Fibroblast of pulmonary artery (primary cell): Measurements from ENCODE around the gene COX7B2.

Experiments used
- DNase-seq: peaks from one replicate; pipeline ENCODE4 v3.0.0-alpha.2; 2010; ENCODE audit warnings: low read depth
- H3K4me3 ChIP-seq: replicated peaks from 2 replicates; pipeline ENCODE4 v1.5.1; 2011; ENCODE audit warnings: low read depth, mild to moderate bottlenecking, control low read depth, low read length, moderate library complexity
- TF ChIP-seq, protein P1 (sequence below): IDR thresholded peaks from 2 replicates; pipeline ENCODE4 v1.5.1; 2011; ENCODE audit warnings: mild to moderate bottlenecking, control low read depth, low read length, inconsistent platforms; ENCODE audit errors: missing control alignments

COX7B2 gene

GRCh38 chr4:46804781-46805413, 104.1 kb downstream of the COX7B2 start:
- TF ChIP-seq, protein P1, sequence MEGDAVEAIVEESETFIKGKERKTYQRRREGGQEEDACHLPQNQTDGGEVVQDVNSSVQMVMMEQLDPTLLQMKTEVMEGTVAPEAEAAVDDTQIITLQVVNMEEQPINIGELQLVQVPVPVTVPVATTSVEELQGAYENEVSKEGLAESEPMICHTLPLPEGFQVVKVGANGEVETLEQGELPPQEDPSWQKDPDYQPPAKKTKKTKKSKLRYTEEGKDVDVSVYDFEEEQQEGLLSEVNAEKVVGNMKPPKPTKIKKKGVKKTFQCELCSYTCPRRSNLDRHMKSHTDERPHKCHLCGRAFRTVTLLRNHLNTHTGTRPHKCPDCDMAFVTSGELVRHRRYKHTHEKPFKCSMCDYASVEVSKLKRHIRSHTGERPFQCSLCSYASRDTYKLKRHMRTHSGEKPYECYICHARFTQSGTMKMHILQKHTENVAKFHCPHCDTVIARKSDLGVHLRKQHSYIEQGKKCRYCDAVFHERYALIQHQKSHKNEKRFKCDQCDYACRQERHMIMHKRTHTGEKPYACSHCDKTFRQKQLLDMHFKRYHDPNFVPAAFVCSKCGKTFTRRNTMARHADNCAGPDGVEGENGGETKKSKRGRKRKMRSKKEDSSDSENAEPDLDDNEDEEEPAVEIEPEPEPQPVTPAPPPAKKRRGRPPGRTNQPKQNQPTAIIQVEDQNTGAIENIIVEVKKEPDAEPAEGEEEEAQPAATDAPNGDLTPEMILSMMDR = no peak
- no peak for DNase-seq
- no peak overlapping the region for H3K4me3 ChIP-seq

- H3K4me3 ChIP-seq = no peak overlapping the region
- no peak for DNase-seq
- TF ChIP-seq, protein P1 = no peak
Measured at GRCh38 chr4:46793036-46793435, 116.0 kb downstream of the COX7B2 start.

DNA sequence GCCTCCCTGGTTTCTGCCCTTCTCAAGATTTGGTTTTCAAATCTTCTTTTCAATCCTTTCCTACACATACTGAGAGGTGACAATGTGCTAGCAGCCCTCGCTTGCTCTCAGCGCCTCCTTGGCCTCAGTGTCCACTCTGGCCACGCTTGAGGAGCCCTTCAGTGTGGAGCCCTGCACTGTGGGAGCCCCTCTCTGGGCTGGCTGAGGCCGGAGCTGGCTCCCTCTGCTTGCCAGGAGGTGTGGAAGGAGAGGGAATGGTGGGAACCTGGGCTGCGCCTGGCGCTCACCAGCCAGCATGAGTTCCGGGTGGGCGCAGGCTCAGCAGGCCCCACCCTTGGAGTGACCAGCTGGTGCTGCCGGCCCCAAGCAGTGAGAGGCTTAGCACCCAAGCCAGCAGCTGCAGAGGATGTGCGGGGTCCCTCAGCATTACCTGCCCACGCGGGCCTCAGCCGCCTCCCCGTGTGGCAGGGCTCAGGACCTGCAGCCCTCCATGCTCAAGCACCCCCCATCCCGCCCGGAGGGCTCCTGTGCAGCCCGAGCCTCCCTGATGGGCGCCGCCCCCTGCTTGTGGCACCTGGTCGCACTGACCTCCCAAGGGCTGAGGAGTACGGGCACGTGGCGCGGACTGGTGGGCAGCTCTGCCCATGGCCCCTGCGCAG, 127.5 kb downstream of the COX7B2 start:
- no peak for DNase-seq
- TF ChIP-seq, protein P1 = no peak
- H3K4me3 ChIP-seq = no peak overlapping the region

GRCh38 chr4:46765465-46765864, 143.6 kb downstream of the COX7B2 start:
- H3K4me3 ChIP-seq = no peak overlapping the region
- TF ChIP-seq, protein P1 = no peak
- DNase-seq = no peak

- H3K4me3 ChIP-seq = no peak overlapping the region
- no peak for DNase-seq
- TF ChIP-seq, protein P1 = no peak
Measured at GRCh38 chr4:46730075-46730474, 179.0 kb downstream of the COX7B2 start.

DNA sequence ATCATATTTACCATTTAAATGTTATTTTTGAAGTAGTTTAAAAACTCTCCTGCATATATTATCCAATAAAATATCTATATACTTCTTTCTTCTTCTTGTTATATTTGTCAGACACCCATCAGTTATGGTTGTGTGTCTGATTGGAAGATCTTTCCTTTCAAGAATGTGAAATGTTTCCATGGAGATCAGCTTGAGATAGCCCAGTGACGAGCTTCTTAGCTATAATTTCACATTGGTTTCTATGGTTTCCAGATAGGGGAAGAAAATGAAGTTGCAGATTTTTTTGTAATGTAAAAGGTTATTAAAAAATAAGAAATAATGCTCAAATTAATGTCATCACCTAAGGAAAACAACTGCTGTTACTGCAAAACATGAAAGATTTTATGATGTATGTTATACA, 189.0 kb downstream of the COX7B2 start:
- no peak overlapping the region for H3K4me3 ChIP-seq
- TF ChIP-seq, protein P1 = no peak
- no peak for DNase-seq

DNA sequence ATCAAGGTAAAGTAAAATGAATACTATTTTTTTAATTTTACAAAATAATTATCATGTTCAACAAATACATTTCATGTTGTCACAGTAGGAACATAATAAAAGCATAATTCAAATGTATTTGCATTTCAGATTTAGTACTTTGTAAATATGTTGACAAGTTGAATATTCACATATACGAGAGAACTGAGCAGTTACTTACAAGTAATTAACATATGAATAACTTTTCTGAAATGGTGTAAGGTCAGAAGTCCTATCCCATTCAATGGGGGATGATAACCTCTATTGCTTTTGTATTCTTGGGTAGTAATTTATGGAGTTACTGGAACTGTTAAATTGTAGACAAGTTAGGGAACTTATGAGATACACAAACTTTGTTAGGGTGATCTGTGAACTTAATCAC, 191.1 kb downstream of the COX7B2 start:
- no peak for DNase-seq
- no peak overlapping the region for H3K4me3 ChIP-seq
- TF ChIP-seq, protein P1 = no peak
